GM18505 (cell line): ENCODE results near the gene WDFY2.
"Not testable (repeated sequence)": the region's sequence is repeated elsewhere in the genome, so short reads cannot be mapped to it uniquely, and the experiment has no call there.

Experiments used
- ATAC-seq: cut with Tn5 transposase; IDR thresholded peaks from one replicate; pipeline ENCODE4 v1.9.1; 2021; ENCODE audit not compliant: unreplicated experiment
- POLR2A ChIP-seq: IDR thresholded peaks from 4 replicates; pipeline ENCODE4 v1.6.1; 2011; ENCODE audit warnings: borderline replicate concordance; ENCODE audit not compliant: insufficient read depth, insufficient read length; ENCODE audit errors: extremely low read depth

WDFY2 gene

DNA sequence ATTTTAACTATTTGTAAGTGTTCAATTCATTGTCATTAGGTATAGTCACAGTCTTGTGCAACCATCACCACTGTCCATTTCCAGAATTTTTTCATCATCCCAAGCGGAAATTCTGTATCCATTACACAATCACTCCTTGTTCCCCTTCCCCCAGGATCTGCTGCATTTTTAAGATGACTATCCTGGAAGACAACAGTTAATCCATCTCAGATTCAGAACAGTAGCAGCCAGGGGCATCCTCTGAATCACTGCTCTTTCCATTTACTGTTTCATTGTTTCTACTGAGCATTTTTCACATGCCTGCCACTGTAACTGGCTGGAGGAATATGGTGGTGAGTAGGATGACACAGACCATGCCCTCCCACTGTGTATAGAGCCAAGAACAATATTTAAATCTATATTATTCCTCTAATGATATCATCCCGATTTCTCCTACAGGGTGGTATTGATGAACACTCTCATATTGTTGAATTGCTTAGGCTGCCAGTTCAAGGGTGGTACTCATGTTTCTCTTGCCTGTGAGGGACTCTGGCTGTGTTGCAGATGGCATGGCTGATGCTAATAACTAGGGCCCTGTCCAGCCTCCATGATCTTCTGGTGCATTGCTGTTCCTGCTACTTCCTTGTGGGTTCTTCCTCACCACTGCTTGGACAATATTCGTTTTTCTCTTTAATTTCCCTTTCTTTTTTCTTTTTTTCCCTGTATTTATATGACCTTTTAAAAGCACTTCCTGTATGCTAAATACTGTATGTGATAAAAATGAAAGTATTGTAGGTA, 59.0 kb downstream of the WDFY2 start:
- no peak for TF ChIP-seq POLR2A
- ATAC-seq = no peak

DNA sequence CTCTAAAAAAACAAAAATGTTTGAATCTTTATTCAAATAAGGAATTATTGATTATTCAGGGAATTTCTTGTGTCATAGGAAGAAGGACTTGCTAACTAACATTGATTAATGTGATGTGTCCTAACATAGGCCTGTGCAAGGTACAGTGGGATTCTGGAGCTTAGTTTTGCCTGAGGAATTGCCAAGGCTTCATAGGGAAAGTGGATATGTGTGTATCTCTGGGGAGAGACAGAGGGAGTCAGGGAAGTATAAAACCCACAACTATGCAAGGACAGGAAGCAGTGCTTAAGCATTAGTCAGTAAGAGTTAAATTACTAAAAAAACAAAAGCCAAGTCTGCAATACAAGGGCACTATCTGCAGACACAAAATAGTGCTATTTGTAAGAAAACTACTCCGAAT, 59.6 kb downstream of the WDFY2 start:
- ATAC-seq = no peak
- no peak for TF ChIP-seq POLR2A

DNA sequence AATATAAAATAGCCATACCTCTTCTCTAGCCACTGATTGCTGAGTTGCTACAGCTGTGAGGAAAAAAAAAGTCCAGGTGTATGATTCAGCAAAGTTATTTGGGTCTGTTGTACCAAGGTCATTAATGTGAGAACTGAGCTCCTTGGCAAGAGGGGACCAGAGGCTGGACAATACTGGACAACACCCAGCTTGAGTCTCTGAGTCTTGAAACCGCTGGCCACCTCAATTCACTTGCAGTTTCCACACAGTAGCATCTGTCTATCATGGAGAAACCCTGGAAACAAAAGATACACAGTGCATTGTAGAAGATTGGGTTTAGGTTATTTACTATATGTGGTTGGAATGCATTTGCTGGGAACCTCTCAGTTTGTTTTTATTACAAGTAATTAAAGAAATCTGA, 60.4 kb downstream of the WDFY2 start:
- TF ChIP-seq POLR2A = no peak
- no peak for ATAC-seq

DNA sequence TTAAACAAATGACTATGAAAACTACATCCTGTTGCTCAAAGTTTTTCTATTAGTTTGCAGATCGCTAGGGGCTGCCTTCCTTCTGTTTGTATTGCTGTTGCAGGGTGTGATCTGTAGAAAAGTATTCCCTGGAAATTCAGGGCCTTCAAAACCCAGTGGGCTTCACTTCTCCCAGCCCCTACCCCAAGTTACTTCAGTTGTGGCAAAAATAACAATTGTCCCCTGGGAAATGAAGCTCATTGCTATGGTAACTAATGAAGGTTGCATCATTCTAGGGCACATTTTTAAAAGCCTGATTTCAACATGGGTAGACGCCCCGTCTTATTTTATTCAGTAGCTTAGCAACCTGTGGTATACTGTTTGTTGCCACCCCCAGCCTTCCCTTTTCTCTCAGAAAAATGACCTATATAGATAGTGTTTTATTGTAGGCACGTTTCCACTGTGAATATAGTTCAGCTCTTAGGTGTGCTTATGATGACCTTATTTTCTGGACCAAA, 60.9 kb downstream of the WDFY2 start:
- TF ChIP-seq POLR2A = no peak
- no peak for ATAC-seq

GRCh38 chr13:51645761-51646670, 61.8 kb downstream of the WDFY2 start:
- no peak for TF ChIP-seq POLR2A

DNA sequence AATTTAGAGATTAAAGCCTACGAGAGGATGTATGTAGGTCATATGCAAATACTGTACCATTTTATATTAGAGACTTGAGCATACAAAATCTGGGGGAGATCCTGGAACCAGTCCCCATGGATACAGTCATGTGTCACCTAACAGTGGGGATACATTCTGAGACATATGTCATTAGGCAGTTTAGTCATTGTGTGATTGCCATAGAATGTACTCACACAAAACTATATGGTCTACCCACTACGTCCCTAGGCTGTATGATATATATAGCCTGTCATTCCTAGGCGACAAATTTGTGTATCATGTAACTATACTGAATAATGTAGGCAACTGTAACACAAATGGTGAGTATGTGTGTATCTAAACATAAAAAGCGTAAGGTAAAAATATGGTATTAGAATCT, 62.8 kb downstream of the WDFY2 start:
- ATAC-seq = no peak
- no peak for TF ChIP-seq POLR2A

More at GRCh38 chr13:51645761-51646670, 61.8 kb downstream of the WDFY2 start:
- no peak for ATAC-seq

GRCh38 chr13:51652193-51652592, 67.9 kb downstream of the WDFY2 start:
- ATAC-seq = not testable (repeated sequence)

DNA sequence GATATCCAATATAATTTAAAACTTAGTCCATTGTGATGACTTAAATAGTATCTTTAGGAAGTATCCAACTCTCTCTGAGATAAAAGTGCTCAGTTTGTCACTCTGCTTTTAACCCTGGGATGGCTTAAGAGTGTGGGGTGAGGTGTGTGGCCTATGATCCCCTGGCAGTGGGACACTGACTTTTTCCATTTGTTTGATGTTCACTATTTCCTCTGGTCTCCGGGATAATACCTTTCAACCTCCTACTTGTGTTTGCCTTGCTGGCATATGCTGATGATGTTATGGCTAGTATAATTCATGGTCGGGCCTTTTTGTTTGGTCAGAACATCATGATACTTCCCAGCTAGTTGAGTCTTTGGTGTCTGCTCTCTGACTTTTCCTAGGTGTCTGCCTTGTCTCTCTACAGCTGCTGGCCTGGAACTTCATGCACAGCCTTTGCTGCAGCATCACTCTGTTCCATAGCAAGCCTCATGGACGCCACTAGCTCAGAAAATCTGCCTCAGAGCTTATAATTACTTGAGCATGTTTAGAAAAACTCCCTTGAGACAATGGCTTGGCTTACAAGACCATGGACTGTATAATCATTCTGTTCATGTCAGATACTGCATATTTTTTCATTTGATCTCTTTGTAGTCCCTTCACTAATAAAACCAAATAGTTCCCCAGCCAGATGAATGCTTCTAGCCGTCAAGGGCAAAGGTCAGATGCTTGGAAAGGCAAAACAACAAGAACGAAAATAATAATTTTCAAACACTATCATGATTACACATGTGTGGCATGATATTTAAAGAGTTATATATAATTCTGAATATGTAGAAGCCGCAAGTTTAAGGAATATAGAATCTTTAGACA, 75.2 kb downstream of the WDFY2 start:
- no peak for TF ChIP-seq POLR2A
- ATAC-seq = no peak

DNA sequence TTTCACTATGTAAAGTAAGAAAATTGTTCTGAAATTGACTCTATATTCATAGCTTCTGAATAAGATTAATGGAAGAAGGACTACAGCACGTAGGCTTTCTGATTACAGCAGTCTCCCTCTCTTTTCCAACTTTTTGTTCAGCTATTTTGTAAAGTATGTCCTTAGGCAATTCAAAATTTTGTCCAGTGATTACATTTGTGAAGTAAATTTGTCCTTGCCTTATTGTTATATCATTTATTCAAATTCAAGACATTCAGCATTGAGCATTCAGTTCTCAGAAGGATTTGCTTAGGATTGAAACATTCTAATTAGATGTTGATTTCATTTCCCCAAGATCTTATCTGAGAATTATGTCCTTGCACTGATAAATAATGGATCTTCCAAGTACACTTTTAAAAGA, 76.6 kb downstream of the WDFY2 start:
- TF ChIP-seq POLR2A = no peak
- no peak for ATAC-seq

DNA sequence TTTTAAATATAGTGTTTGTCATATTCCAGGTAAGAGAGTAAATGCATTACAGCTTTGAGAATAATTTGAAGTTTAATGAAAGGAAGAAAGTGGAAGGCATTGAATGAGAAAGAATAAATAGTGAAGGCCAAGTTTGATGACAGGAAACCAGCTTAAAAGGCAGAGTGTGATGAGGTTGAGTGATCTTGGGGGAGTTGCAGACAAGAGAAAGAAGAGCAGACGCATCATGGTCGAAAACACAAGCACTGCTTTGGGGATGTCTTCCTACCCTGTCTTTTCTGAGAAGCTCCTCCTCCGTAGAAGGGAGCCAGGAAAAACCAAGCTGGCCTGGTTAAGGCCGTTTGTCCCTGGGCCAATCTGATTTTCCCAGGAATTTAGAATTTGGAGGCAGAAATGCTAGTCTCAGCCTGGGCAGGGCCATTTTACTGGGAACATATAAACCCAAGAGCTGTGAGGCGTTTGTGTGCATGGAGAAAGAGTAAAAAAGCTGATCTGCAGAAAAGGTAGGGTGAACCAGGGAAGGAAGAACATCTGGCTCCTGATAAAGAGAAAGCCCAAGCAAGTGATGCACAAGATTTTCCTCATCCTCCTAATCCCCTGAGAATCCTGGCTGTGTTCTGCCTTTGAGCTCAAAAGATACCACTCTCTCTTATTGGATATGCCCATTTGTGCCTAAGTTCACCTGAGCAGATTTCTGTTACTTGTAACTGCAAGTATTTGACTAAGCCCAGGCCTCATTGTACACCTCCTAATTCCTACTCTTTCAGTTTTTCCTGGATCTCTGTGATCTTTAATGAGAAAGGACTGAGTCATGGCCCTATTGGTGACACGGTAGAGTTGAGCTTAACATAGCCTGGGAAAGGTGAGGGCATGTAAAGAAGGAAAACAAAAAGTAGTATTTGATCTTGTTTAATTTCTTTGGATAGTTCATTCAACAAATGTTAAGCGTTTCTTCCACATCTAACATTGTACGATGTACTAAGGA, 80.0 kb downstream of the WDFY2 start:
- TF ChIP-seq POLR2A = no peak
- no peak for ATAC-seq

- ATAC-seq = no peak
- TF ChIP-seq POLR2A = no peak
These were observed 81.2 kb downstream of the WDFY2 start for GRCh38 chr13:51665456-51665855.

DNA sequence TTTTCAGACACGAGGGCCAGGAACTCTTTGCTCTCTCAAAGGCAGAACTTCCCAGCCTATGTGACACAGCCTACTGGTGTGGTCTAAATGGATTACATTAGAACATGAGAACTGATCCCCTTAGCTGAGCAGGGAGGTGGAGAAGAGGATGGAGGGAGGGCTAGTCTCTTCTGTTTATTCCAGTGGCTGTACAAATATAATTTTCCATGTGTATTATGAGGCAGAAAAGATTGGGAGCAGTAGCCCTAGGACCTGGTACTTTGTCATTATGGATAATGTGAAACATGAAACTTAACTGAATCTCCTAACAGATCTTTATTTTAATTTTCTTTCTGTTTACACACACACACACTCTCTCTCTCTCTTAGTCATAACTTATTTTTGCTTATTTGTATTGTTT, 82.1 kb downstream of the WDFY2 start:
- no peak for ATAC-seq
- no peak for TF ChIP-seq POLR2A
